Mesothelial cell of epicardium (in vitro differentiated cells): ENCODE data around the gene FUT3. TPM values are rescaled to one million over a fixed set of nuclear protein-coding genes. Genes with fewer than 3 reads are reported as not detected.
"Not testable (repeated sequence)": the region's sequence is repeated elsewhere in the genome, so short reads cannot be mapped to it uniquely, and the experiment has no call there.

Experiments used
- DNase-seq, 2 experiments: peaks; one replicate each; pipeline ENCODE4 v3.0.0; 2021; ENCODE audit warnings: low spot score in 2 of 2; ENCODE audit not compliant: unreplicated experiment in 2 of 2
- H3K27ac Mint-ChIP-seq: 2 replicates; pipeline ENCODE4 v1.8.0; 2021; ENCODE audit warnings: mixed read lengths
- H3K27me3 Mint-ChIP-seq: 2 replicates; pipeline ENCODE4 v1.8.0; 2021; ENCODE audit warnings: low read depth, mixed read lengths
- H3K36me3 Mint-ChIP-seq: 2 replicates; pipeline ENCODE4 v1.8.0; 2021; ENCODE audit warnings: mixed read lengths
- H3K4me1 Mint-ChIP-seq: 2 replicates; pipeline ENCODE4 v1.8.0; 2021; ENCODE audit warnings: mixed read lengths
- H3K4me3 Mint-ChIP-seq: 2 replicates; pipeline ENCODE4 v1.8.0; 2021; ENCODE audit warnings: mild to moderate bottlenecking, moderate library complexity, mixed read lengths
- H3K9me3 Mint-ChIP-seq: 2 replicates; pipeline ENCODE4 v1.8.0; 2021; ENCODE audit warnings: mixed read lengths
- CTCF ChIP-seq: fragments of 200-600 bp; sonication (generic); IDR thresholded peaks from one replicate; pipeline ENCODE4 v1.5.0; 2021; ENCODE audit warnings: antibody characterized with exemption; ENCODE audit not compliant: unreplicated experiment
- total RNA-seq: library from RNA; stranded (reverse); gene quantifications from 3 replicates; pipeline ENCODE4 v1.2.1, GENCODE V29; 2021

FUT3 gene
- total RNA-seq, 1 donor from 2014 or later: 0.49 TPM

GRCh38 chr19:5892772-5893275 is 41.6 kb upstream of the FUT3 start:
- Mint-ChIP-seq H3K9me3 (no peaks in the 10 kb centered on the region), H3K4me3 (no peak overlapping the region), H3K4me1 (peaks cover 6% of the 10 kb centered on the region), H3K27ac (no peak overlapping the region), H3K27me3 (peaks cover 8% of the 10 kb centered on the region), H3K36me3 (peaks cover 3% of the 10 kb centered on the region)
- TF ChIP-seq CTCF: peak; percentile 2
- DNase-seq: no peak

- Mint-ChIP-seq H3K4me1 (peaks cover 6% of the 10 kb centered on the region), H3K4me3 (no peak overlapping the region), H3K27ac (no peak overlapping the region), H3K27me3 (peaks cover 8% of the 10 kb centered on the region), H3K36me3 (peaks cover 3% of the 10 kb centered on the region), H3K9me3 (no peaks in the 10 kb centered on the region)
- TF ChIP-seq CTCF: peak; percentile 54
- no peak for DNase-seq
These were observed 40.9 kb upstream of the FUT3 start for GRCh38 chr19:5891938-5892771.

- Mint-ChIP-seq H3K27ac (no peak overlapping the region), H3K4me3 (no peak overlapping the region)
- TF ChIP-seq CTCF: no peak
These were observed 40.3 kb upstream of the FUT3 start for GRCh38 chr19:5891572-5891937.

GRCh38 chr19:5890099-5890498 is 38.9 kb upstream of the FUT3 start:
- no peak overlapping the region for H3K4me3 Mint-ChIP-seq
- H3K4me1 Mint-ChIP-seq: peaks cover 6% of the 10 kb centered on the region
- no peaks in the 10 kb centered on the region for H3K36me3 Mint-ChIP-seq
- H3K9me3 Mint-ChIP-seq: no peaks in the 10 kb centered on the region
- no peak for TF ChIP-seq CTCF
- H3K27me3 Mint-ChIP-seq: peaks cover 8% of the 10 kb centered on the region
- DNase-seq: no peak
- no peak overlapping the region for H3K27ac Mint-ChIP-seq

More at GRCh38 chr19:5891572-5891937, 40.3 kb upstream of the FUT3 start:
- H3K36me3 Mint-ChIP-seq: peaks cover 3% of the 10 kb centered on the region
- H3K9me3 Mint-ChIP-seq: no peaks in the 10 kb centered on the region
- DNase-seq: no peak
- H3K27me3 Mint-ChIP-seq: peaks cover 8% of the 10 kb centered on the region
- H3K4me1 Mint-ChIP-seq: peaks cover 6% of the 10 kb centered on the region

- no peak overlapping the region for H3K4me3 Mint-ChIP-seq
- H3K27me3 Mint-ChIP-seq: peaks cover 8% of the 10 kb centered on the region
These were observed 38.2 kb upstream of the FUT3 start for GRCh38 chr19:5889288-5889971.

GRCh38 chr19:5884065-5884811 is 33.0 kb upstream of the FUT3 start:
- not testable (repeated sequence) for DNase-seq, H3K27me3 Mint-ChIP-seq, H3K4me1 Mint-ChIP-seq, H3K9me3 Mint-ChIP-seq, H3K4me3 Mint-ChIP-seq, H3K27ac Mint-ChIP-seq, H3K36me3 Mint-ChIP-seq

More at GRCh38 chr19:5889288-5889971, 38.2 kb upstream of the FUT3 start:
- DNase-seq: no peak
- Mint-ChIP-seq H3K4me1 (peaks cover 6% of the 10 kb centered on the region), H3K27ac (no peak overlapping the region), H3K9me3 (no peaks in the 10 kb centered on the region), H3K36me3 (no peaks in the 10 kb centered on the region)
- TF ChIP-seq CTCF: no peak

GRCh38 chr19:5883157-5883873 is 32.1 kb upstream of the FUT3 start:
- H3K27ac Mint-ChIP-seq: not testable (repeated sequence)

More at GRCh38 chr19:5883157-5883873, 32.1 kb upstream of the FUT3 start:
- not testable (repeated sequence) for H3K9me3 Mint-ChIP-seq, H3K27me3 Mint-ChIP-seq, H3K4me3 Mint-ChIP-seq, DNase-seq, H3K4me1 Mint-ChIP-seq, H3K36me3 Mint-ChIP-seq
